Endometrial microvascular endothelial cells (primary cell): ENCODE measurements around the gene COL6A1. TPM values are rescaled to one million over a fixed set of nuclear protein-coding genes. Genes with fewer than 3 reads are reported as not detected.

Source experiments
- in situ Hi-C: cut with HindIII; loops from 2 replicates; pipeline ENCODE4 v1.10.0; 2017; ENCODE audit warnings: low sequenced_read_pairs, low pct_unique_long_range_greater_than_20kb; ENCODE audit errors: inconsistent ontology term
- total RNA-seq: library from RNA; depleted of rRNA; stranded (reverse); fragments of >200 nt; gene quantifications from one replicate; pipeline ENCODE4 v1.2.3, GENCODE V29; 2015; ENCODE audit errors: inconsistent ontology term

Gene COL6A1
- total RNA-seq, 1 donor from 2014 or later: 30.2 TPM

GRCh38 chr21:46017148-46017547, 35.6 kb downstream of the COL6A1 start:
- in situ Hi-C loops: no loop called here

GRCh38 chr21:46017695-46018094, 36.1 kb downstream of the COL6A1 start:
- in situ Hi-C loops: no loop called here

GRCh38 chr21:46018615-46019014, 37.0 kb downstream of the COL6A1 start:
- in situ Hi-C loops: no loop called here

DNA sequence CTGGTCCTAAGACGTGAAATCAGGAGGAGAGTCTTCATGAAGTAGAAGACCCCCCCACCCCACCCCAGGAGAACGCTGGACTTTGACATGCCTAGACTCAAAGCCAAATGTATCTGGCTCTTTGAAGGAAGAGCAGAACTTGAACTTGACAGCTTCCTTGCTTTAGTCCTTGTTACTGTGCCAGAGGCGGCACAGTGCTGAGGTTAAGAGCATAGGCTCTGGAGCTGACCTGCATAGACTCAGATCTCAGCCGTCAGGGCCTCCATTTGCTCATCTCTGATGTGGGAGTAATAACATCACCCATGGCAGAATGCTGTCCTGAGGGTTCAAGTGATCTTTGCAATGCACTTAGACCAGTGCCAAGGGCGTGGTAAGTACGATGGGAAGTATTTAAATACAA, 39.0 kb downstream of the COL6A1 start:
- in situ Hi-C loops: no loop called here

GRCh38 chr21:46021398-46021797, 39.8 kb downstream of the COL6A1 start:
- in situ Hi-C loops: no loop called here

DNA sequence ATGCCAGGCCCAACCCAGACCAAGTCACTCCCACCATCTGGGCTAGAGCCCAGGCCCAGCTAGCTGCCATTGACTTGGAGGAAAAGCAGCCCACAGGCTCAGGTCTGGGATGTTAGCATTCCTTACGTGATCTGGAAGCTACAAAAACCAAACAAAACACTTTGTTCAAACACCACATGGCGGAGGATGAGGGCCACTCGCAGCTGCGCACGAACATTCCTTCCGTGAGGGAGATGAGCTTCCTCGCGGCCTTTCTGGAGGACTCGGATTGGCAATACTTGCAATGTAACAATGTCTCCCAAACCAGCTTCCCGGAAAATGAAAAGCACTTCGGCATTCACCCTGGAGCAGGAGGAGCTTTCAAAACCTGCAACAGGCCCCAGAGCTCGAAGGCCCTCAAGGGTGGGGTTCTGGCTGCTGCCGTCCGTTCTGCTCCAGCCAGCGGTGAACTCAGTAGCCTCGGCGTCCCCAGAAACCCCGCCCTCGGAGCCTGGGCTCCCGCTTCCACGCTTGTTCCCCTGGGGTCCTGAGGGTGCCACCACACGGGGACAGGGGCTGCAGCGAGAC, 40.5 kb downstream of the COL6A1 start:
- in situ Hi-C loops: no loop called here

DNA sequence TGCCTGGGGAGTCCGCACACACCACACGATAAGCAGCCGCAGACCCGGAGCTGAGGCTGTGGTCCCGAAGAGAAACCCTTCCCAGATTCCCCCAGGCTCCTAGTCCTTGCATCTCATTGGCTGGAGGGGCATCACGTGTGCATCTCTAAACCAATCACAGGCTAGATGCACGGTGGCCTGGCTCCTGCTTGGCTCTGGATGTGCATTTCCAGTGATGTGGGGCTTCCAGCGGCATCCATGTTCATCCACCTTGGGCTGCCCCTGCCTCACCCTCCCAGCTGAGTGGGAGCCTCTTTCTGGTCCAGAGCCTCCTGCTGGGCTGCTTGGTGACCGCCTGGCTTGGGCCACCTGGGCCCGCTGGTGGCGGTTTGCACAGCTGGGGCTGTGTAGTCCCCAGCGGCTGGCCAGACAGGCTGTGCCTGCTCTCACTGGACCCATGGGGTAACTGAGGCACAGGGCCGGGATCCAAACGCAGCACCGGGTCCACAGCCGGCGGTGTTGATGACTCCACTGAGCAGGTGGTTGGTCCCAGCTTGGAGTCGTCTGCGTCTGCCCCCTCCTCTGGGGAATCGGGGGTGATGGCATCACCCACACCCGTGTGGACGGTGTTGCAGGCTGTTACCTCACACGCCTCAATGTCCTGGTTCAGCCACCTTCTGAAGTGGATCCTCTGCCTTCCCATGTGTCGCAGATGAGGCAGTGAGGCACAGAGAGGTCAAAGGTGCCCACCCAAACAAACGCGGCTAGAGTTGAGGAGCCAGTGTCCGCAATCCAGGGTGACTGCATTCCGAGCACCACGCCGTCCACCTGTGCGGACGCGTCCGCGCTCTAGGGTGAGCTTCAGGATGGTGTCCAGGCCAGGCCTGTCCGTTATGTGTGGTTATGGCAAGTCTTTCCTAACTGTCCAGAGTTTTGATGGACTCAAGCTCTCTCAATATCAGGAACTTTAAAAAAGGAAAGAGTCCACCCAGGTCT, 41.3 kb downstream of the COL6A1 start:
- in situ Hi-C loops: no loop called here

- in situ Hi-C loops: no loop called here
Observed at GRCh38 chr21:46023555-46023954, 42.0 kb downstream of the COL6A1 start.

- in situ Hi-C loops: no loop called here
Observed at GRCh38 chr21:46024141-46024540, 42.6 kb downstream of the COL6A1 start.

DNA sequence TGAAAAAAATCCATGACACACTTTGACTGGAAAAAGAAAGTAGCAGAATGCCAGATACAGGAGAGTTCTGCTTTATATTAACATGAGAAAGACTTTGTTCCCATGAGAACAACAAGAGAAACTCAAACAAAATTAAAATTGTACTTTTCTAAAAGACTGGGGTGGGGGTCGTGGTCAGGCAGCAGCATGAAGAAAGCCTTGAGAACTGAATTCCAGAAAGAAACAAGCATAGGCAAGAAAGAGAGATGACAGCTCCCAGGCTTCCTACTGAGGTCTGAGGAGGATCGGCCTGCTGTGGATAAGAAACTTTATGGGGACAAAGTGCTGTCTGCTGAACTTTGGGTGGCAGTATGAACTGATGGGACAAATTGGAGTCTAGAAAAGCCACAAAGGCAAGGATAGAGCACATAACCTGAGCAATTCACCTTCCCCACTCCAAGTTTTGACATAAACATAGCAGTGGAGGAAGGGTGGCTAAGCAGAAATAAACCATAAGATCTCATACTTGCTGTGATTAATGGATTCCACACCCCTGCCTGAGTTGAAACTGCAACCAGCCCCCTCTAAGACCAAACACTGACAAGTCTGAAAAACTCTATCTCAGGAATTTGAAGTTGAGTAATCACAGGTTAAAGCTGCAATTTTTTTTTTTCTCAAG, 43.7 kb downstream of the COL6A1 start:
- in situ Hi-C loops: no loop called here

DNA sequence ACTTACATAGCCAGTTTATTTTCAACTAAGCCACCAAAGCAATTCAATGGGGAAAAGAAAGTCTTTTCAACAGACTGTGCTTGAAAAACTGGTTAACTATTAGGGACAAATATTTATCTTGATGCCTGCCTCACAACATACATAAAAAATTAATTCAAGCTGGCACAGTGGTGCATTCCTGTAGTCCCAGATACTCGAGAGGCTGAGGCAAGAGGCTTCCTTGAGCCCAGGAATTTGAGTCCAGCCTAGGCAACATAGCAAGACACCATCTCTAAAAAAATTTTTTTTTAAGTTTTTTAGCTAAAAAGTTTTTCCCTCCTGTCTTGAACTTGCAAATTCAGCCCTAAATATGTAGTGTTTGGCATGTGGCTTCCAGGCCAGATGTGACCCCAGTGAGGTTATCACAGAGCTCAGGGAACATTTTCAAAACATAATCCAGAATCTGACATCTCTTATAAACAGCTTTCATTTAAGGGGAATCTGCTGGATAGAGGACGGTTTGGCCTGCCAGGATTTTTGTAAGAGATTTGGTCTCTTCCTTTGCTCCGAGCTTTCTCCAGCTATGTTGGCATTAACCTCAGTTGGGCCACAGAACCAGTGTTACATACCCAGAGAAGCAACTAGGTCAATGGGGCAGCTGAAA, 46.4 kb downstream of the COL6A1 start:
- in situ Hi-C loops: no loop called here

DNA sequence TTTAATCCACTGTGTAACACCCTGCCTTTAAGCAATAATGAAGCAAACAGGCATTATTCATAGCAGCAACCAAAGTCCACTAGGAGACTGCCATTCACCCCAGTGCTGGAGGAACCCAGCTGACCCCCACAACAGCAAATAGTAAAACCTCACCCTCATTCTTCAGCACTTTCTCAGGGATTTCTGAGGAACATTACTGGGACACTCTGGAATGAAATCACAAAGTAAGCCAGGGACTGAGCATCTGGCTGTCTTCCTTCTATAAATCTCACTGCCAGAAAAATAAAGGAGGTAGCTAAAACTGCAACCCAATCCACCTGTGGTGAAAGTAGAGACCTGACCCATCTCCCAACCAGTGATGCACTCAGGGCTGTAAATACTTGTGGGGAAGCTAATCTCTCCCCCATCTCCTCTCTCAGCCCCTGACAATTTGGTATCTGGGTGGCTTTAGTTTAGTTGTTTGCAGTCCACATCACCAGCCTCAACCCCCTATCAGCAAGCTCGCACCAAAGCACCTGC, 47.1 kb downstream of the COL6A1 start:
- in situ Hi-C loops: no loop called here

DNA sequence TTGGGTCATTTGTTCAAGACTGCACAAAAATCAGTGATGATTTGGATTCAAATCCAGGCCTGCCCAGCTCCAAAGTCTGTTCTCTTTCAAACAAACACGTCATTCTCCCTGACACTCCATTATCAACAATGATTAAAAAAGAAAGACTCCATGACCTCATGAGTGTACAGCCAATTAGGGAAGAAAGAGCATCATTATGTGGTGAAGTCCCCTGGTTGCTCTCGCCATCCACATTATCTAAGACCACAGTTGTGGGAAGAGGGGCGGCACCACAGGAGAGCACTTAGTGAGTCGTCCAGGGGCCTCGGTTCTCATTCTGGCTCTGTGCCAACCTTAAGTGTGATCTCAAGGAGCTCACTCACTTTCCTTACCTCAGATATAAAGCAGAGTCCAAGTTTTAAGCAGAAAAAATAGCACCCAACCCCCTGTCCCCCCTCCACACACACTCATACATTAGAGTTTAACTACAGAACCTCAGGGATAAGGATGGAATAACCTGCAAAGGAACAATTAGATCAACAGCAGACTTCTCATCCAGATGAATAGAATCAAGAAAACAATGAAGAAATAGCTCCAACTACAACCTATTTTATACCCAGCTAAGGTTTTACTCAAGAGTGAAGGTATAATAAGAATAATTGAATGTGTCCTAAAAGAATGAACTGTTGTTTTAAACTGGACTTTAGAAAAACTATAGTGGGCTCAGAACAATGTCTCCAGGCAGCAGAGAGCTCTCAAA, 47.8 kb downstream of the COL6A1 start:
- in situ Hi-C loops: no loop called here

DNA sequence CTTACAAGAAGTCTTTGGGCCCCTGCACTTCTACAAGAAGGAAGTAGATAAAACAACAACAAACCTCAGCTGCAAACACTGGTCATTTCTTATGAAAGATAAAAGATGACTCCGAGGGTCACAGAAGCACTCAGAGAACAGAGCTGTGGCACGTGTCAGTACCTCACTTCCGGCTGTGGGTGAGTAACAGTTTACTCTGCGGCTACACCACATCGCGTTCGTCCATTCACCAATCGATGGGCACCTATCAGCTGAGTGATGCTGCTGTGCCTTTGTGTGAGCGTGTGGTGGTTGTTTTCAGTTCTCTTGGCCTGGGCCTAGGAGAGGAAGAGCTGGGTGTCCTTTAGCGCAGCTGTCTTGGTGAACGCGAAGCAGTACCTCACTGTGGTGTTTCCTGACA, 49.9 kb downstream of the COL6A1 start:
- in situ Hi-C loops: no loop called here

DNA sequence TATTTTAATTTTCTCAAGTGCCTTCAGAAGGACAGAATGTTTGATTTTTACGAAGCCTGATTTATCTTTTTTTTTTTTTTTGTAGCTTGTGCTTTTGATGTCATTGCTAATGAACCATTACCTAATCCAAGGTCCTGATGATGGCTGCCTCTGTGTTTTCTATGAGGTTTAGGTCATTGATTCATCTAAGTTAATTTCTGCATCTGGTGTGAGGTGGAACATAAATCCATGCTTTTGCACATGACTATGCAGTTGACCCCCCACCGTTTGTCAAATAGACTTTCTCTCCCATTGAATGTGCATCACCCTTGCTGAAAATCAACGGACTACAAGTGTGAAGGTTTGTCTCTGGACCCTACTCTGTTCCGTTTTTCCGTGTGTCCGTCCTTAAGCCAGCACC, 50.5 kb downstream of the COL6A1 start:
- in situ Hi-C loops: no loop called here

DNA sequence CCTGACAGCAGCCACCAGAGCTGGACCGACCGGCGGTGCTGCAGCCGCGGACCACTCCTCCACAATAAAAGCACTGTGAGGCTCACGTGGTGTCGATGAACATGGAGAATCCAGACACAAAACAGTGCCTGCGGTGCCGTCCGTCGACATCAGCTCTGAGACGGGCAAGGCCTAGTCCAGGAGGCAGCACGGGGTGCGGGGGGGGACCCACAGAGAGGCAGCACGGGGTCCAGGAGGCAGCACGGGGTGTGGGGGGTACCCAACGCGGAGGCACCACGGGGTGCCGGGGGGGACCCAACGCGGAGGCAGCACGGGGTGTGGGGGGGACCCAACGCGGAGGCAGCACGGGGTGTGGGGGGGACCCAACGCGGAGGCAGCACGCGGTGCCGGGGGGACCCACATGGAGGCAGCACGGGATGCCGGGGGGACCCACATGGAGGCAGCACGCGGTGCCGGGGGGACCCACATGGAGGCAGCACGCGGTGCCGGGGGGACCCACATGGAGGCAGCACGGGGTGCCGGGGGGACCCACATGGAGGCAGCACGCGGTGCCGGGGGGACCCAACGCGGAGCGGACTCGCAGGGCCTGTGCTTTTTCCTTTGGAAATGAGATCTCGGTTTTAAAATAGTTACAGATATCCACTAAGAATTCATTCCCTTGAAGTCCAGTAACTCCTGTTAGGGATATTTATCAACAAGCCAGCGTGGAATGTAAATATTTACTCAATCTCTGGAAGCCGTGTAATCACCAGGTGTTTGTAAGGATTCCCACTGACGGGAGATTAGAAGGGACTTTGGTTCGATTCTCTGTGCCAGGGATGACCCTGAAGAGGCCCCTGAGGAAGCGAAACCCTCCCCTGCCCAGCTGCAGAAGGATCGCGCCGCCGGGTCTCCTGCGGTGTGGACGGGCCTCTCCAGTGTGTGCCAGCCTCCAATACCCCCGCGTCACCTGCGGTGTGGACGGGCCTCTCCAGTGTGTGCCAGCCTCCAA, 52.1 kb downstream of the COL6A1 start:
- in situ Hi-C loops: no loop called here
